GOT3 (cell line): Measurements from ENCODE around the gene NSF.
"Not testable (repeated sequence)": the region's sequence is repeated elsewhere in the genome, so short reads cannot be mapped to it uniquely, and the experiment has no call there.

Experiments
- DNase-seq: peaks from one replicate; lab custom pipeline; 2025; ENCODE audit warnings: mixed read lengths; lab: John Stamatoyannopoulos, UW

NSF gene

GRCh38 chr17:46590157-46591146 lies at the start of gene NSF:
Gene NSF, plus strand, starts transcription at chr17:46590669. Its CDS starts 107 bp downstream, at chr17:46590776.
- DNase-seq, result not testable (repeated sequence)

- not testable (repeated sequence) for DNase-seq
Observed at GRCh38 chr17:46548607-46549006, 41.9 kb upstream of the NSF start.

GRCh38 chr17:46559155-46559554 lies 31.3 kb upstream of the NSF start:
- DNase-seq, result not testable (repeated sequence)

GRCh38 chr17:46560048-46560447 lies 30.4 kb upstream of the NSF start:
- DNase-seq, result not testable (repeated sequence)

- not testable (repeated sequence) for DNase-seq
Observed at GRCh38 chr17:46566284-46566683, 24.2 kb upstream of the NSF start.

GRCh38 chr17:46566980-46567379 lies 23.5 kb upstream of the NSF start:
- not testable (repeated sequence) for DNase-seq

GRCh38 chr17:46571796-46572195 lies 18.7 kb upstream of the NSF start:
- not testable (repeated sequence) for DNase-seq

- DNase-seq, result not testable (repeated sequence)
Observed at GRCh38 chr17:46579083-46580075, 11.1 kb upstream of the NSF start, which contains the start of gene ARL17A. Gene ARL17A, minus strand, starts transcription at chr17:46579691. Its CDS starts 3,369 bp downstream, at chr17:46576322.

GRCh38 chr17:46580082-46580481 lies 10.4 kb upstream of the NSF start:
- DNase-seq, result not testable (repeated sequence)

GRCh38 chr17:46585444-46585843 lies 5.0 kb upstream of the NSF start:
- not testable (repeated sequence) for DNase-seq

GRCh38 chr17:46591332-46591731 lies 863 bp downstream of the NSF start:
- not testable (repeated sequence) for DNase-seq

- not testable (repeated sequence) for DNase-seq
Observed at GRCh38 chr17:46598344-46598931, 8.0 kb downstream of the NSF start.

- not testable (repeated sequence) for DNase-seq
Observed at GRCh38 chr17:46600767-46601166, 10.3 kb downstream of the NSF start.

GRCh38 chr17:46603125-46603524 lies 12.7 kb downstream of the NSF start:
- not testable (repeated sequence) for DNase-seq

GRCh38 chr17:46611304-46611703 lies 20.8 kb downstream of the NSF start:
- DNase-seq, result not testable (repeated sequence)

GRCh38 chr17:46613876-46614275 lies 23.4 kb downstream of the NSF start:
- DNase-seq, result not testable (repeated sequence)

GRCh38 chr17:46617121-46617520 lies 26.7 kb downstream of the NSF start:
- DNase-seq, result not testable (repeated sequence)

- DNase-seq, result not testable (repeated sequence)
Observed at GRCh38 chr17:46618975-46619374, 28.5 kb downstream of the NSF start.

GRCh38 chr17:46623790-46624189 lies 33.3 kb downstream of the NSF start:
- not testable (repeated sequence) for DNase-seq

- not testable (repeated sequence) for DNase-seq
Observed at GRCh38 chr17:46624726-46625125, 34.3 kb downstream of the NSF start.

GRCh38 chr17:46627452-46627851 lies 37.0 kb downstream of the NSF start:
- not testable (repeated sequence) for DNase-seq
